Measurements from ENCODE around the gene APBB3.

DNA sequence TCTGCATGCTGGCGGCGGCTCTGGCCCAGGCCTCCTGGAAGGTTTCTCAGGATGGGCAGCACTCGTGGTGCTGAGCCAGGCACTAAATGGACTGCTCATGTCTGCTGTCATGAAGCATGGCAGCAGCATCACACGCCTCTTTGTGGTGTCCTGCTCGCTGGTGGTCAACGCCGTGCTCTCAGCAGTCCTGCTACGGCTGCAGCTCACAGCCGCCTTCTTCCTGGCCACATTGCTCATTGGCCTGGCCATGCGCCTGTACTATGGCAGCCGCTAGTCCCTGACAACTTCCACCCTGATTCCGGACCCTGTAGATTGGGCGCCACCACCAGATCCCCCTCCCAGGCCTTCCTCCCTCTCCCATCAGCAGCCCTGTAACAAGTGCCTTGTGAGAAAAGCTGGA, 3.5 kb upstream of the APBB3 start:
- TF ChIP-seq SUZ12 (IDR thresholded peaks at IDR 0.05; ENCODE audit: extremely low read depth, insufficient read depth, insufficient read length) (no peak), YY1 (IDR thresholded peaks at IDR 0.05; ENCODE audit: insufficient read depth, insufficient read length) (no peak)

All from NT2/D1 (cell line).